C4-2B (cell line): ENCODE data around the gene INPP5F.
A peak's percentile ranks its signal among the peaks of the same experiment; 100 is the strongest.

ENCODE experiments used
- H3K27ac ChIP-seq: fragments of 450-650 bp; 2 replicates; pipeline ENCODE4 v1.5.1; 2017
- CTCF ChIP-seq: fragments of 450-650 bp; conservative IDR thresholded peaks from 2 replicates; pipeline ENCODE4 v1.5.1; 2017; ENCODE audit warnings: mild to moderate bottlenecking
- ZFX ChIP-seq: fragments of 450-650 bp; IDR thresholded peaks from 2 replicates; pipeline ENCODE4 v1.6.1; 2017

The INPP5F gene

GRCh38 chr10:119686465-119687191 is 39.2 kb upstream of the INPP5F start:
- no peak overlapping the region for H3K27ac ChIP-seq

GRCh38 chr10:119687192-119688032 is 38.4 kb upstream of the INPP5F start:
- no peak overlapping the region for H3K27ac ChIP-seq
- TF ChIP-seq CTCF (no peak), ZFX (no peak)

More at GRCh38 chr10:119686465-119687191, 39.2 kb upstream of the INPP5F start:
- peak; percentile 98 for TF ChIP-seq CTCF
- TF ChIP-seq ZFX = no peak

- TF ChIP-seq ZFX = no peak
- TF ChIP-seq CTCF = no peak
- no peak overlapping the region for H3K27ac ChIP-seq
These were observed 37.8 kb upstream of the INPP5F start for GRCh38 chr10:119688033-119688508.

GRCh38 chr10:119689016-119689580 is 36.8 kb upstream of the INPP5F start:
- TF ChIP-seq ZFX (no peak), CTCF (no peak)
- no peak overlapping the region for H3K27ac ChIP-seq

- TF ChIP-seq ZFX (no peak), CTCF (no peak)
- no peak overlapping the region for H3K27ac ChIP-seq
These were observed 34.1 kb upstream of the INPP5F start for GRCh38 chr10:119691726-119692125.

GRCh38 chr10:119693262-119693957 is 32.4 kb upstream of the INPP5F start:
- no peak overlapping the region for H3K27ac ChIP-seq
- TF ChIP-seq CTCF = no peak
- TF ChIP-seq ZFX = no peak
